GM21381 (cell line): ENCODE measurements around the gene NIN.
"Not testable (repeated sequence)": the region's sequence is repeated elsewhere in the genome, so short reads cannot be mapped to it uniquely, and the experiment has no call there.

ENCODE experiments used
- ATAC-seq: cut with Tn5 transposase; IDR thresholded peaks from one replicate; pipeline ENCODE4 v1.9.1; 2021; ENCODE audit warnings: mild to moderate bottlenecking, moderate library complexity; ENCODE audit not compliant: unreplicated experiment

Gene NIN

DNA sequence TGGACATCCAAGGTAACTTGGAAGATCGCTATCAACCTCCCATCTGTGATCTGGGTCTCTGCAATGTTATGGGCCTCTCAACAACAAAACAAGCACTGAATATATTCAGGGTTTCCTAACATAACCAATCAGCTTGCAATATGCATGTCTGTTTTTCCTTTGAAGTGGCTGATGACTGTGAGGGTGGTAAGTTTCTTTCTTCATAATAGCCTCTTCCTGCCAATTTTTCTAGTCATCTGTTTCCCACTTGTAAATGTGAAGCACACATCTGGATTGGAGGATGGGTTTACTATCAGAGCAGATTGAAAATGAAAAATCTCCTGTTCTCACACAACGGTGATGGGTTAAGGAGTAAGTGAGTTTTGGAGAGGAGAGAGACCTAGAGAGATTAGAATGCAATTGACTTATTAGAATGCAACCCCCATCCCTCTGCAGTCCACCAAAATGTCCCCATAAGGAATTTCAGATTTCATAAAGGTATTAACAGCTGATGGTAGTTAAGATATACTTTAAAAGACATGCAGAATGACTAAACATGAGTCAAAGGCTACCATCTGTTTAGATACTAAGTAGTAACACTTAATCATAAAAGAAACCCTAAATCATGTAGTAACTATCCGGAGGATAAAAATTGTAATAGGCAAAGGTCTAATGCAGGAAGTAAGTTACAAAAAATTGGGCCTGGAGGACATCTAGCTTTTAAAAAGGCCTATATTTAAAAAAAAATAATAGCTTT, 104.4 kb downstream of the NIN start:
- no peak for ATAC-seq

DNA sequence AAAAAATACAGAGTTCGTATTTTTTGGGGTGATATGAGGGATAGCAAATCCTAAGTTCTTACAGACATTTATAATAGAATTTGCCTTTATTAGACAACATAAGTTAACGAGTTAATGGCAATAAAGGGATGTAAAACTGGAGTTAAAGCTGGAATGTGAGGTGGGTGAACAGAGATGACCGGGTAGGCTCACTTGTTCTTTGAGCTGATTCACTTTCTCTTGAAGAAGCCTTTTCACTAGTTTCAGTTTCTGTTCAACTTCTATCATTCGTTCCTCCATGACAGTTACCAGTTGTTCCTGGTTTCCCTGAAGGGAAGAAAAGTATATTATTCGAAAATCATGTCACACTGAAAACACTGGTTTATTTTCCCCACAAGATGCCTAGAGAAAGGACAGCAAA, 105.2 kb downstream of the NIN start:
- ATAC-seq: no peak

- ATAC-seq: no peak
Measured at GRCh38 chr14:50719911-50720759, 110.8 kb downstream of the NIN start.

- ATAC-seq: no peak
Measured at GRCh38 chr14:50718949-50719348, 112.0 kb downstream of the NIN start.

DNA sequence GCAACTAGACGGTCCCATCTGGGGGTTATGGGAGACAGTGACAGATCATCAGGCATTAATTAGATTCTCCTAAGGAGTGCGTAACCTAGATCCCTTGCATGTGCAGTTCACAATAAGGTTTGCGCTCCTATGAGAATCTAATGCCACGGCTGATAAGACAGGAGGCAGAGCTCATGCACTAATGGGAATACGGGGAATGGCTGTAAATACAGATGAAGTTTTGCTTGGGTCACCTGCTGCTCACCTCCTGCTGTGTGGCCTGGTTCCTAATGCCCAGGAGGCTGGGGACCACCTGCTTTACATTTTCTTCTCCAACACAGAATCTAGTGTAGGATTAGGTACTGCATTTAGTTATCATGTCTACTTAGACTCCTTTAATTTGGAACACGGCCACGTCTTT, 113.2 kb downstream of the NIN start:
- ATAC-seq: no peak

GRCh38 chr14:50714450-50715073, 116.4 kb downstream of the NIN start:
- no peak for ATAC-seq

DNA sequence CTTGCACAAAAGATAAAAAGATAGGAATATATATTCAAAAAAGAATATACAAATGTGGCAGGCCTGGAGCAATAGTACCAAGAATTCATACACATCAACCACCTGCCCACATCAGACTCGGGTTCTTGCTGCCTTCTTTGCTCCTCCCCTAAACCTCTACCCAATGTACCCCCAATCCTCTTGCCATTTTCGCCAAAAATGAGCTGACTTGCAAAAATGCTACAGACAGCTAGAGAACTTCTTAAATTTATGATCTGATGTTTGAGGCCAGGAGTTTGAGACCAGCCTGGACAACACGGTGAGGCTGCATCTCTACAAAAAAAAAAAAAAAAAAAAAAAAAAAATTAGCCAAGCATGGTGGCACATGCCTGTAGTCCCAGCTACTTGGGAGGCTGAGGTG, 119.9 kb downstream of the NIN start:
- no peak for ATAC-seq

DNA sequence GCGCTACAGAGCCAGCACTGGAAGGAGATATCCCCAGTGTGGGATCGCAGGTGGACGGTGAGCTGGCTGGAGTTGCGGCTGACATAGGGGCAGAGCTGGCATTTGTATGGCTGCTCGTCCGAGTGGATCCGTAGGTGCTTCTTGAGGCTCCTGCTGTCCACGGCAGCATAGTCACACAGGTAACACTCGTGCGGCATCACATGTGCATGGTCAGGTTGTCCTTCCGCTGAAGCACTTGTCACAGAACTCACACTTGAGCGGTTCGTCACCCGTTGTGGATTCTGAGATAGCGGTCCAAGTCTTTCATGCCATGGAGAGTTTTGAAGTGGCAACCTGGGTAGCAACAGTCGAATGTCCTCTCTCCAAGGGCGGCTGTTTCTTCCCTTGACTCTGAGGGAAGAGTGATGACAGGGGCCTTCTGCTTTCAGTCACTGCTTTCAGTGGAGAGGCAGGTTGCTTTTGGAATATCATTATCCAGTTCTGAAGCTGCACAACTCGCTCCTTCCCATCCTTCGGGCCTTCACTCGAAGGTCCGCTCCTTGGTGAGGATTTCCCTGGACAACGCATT, 125.9 kb downstream of the NIN start:
- ATAC-seq: no peak

DNA sequence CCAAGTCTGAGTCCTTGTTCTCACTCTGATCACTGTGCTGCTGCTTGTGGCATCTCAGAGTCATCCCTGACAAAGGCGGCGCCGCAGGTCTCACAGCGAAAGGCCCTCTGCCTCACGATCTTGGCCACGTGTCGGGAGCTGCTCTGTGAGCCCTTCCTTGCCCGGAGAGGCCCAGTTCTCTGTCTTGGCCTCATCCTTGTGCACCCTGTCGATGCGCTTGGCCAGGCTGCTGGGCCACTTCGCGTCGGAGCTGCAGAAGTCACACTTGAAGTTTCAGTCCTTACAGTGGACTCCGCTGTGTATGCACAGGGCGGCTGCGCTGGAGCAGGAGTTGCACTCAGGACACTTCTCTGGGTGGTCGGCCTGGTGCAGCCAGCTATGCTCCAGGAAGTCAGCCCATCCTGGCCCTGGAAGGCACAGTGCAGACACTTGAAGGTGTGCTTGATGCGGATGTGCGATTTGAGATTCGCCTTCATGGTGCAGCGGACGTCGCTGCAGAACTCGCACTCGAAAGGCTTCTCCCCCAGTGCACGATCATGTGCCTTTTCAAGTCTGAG, 126.4 kb downstream of the NIN start:
- ATAC-seq: no peak

GRCh38 chr14:50697659-50698290, 133.2 kb downstream of the NIN start:
- ATAC-seq: no peak

- not testable (repeated sequence) for ATAC-seq
Measured at GRCh38 chr14:50694260-50694659, 136.7 kb downstream of the NIN start.

DNA sequence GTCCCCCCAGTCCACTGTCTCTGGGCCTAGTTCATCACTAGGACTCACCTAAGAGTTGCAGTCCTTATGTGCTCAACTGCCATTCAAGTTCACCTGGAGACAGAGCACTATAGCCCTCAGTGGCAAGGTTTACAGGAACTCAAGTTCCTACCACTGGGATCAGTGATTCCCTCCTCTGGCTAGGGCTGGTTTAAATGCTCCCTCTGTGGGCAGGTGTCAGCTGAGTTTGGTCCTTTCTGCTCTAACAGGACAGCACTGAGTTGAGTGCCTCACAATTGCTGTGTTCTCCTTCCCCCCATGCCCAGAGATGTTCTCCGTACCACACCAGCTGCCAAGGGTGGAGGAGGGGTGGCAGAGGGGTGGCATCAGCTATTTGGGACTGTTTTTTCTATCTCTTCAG, 142.1 kb downstream of the NIN start:
- ATAC-seq: no peak

DNA sequence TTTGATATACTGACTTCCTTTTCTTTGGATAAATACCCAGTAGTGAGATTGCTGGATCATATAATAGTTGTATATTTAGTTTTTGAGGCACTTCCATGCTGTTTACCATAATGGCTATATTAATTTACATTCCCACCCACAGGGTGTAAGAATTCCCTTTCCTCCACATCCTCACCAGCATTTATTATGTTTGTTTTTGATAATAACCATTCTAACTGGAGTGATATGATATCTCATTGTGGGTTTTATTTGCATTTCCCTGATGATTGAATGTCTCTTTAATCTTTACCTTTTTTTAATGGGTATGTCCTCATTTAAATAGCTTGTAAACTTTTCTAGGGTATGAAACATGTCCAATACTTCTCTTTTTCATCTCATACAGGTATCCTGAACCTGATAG, 151.3 kb downstream of the NIN start:
- no peak for ATAC-seq

DNA sequence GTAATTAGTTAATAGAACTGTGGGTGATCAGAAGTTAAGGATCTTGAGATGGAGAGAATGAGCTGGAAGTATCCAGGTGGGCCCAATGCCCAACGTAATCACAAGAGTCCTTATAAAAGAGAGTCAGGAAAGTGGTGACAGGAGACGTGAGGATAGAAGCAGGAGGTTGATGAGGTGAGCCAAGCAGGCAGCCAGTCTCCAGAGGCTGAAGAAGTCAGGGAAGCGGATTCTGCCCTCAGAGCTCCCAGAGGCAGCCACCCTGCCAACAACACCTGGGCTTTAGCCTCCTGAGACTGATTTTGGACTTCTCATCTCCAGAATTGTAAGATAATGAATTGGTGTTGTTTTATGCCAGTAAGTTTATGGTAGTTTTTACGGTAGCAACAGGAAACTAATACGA, 152.8 kb downstream of the NIN start:
- ATAC-seq: no peak

GRCh38 chr14:50677527-50678063, 153.4 kb downstream of the NIN start:
- ATAC-seq: peak; percentile 59

GRCh38 chr14:50676814-50677516, 154.0 kb downstream of the NIN start:
- peak; percentile 39 for ATAC-seq

DNA sequence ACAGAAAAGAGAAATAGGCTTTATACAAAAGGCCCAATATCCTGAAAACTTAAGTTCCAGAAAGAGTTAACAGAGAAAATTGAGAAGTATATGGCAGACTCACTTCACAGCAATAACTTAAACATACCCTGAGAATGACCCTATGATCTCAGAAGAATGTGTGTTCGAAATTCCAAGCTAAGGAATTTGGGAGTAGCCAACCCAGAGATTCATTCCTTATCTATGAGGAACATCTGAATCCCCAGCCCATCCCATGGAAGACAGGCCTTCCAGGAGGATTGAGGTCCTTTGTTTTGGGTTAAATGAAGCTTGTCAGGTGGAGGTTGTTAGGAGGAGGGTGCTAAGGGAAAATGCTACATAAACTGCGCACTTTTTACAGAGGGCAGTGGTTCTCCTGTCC, 155.4 kb downstream of the NIN start:
- no peak for ATAC-seq

DNA sequence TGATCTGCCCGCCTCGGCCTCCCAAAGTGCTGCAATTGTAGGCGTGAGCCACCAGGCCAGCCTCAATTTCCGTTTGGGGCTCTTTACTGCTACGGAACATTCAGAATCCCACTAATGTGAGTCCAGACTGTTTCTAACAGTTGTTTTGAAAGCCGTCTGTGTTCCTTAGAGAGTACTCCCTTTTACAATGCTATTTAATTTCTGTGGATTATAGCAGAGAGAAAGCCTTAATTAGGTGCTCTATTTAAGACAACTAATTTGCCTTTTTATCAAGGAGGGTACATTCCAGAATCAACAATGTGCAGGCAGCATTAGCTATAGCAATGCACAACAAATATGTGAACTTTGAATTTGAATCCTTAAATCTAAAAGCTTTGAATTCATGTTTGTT, 160.1 kb downstream of the NIN start:
- no peak for ATAC-seq

GRCh38 chr14:50670196-50670865, 160.6 kb downstream of the NIN start:
- no peak for ATAC-seq
